Astrocyte of the cerebellum (primary cell): ENCODE results near the gene CCL19.

Source experiments
- DNase-seq: peaks from one replicate; pipeline ENCODE4 v3.0.0-alpha.2; 2011; ENCODE audit warnings: low read depth
- H3K4me3 ChIP-seq: 2 replicates; pipeline ENCODE4 v1.5.1; 2011; ENCODE audit warnings: mild to moderate bottlenecking, low read depth, low read length, moderate library complexity
- CTCF ChIP-seq: IDR thresholded peaks from 2 replicates; pipeline ENCODE4 v1.5.1; 2012; ENCODE audit warnings: low read length, low read depth, moderate library complexity, mild to moderate bottlenecking; ENCODE audit errors: missing control alignments
- in situ Hi-C: cut with HindIII; loops from 2 replicates; pipeline ENCODE4 v1.10.0; 2017; ENCODE audit warnings: low sequenced_read_pairs

The CCL19 gene

GRCh38 chr9:34651321-34651720 is 39.8 kb downstream of the CCL19 start:
- TF ChIP-seq CTCF, result no peak
- H3K4me3 ChIP-seq, result peak overlapping the region; percentile 35
- in situ Hi-C loops, result no loop called here
- DNase-seq, result peak; percentile 23

GRCh38 chr9:34650816-34651215 is 40.3 kb downstream of the CCL19 start:
- peak; percentile 31 for DNase-seq
- in situ Hi-C loops, result no loop called here
- TF ChIP-seq CTCF, result no peak
- H3K4me3 ChIP-seq, result no peak overlapping the region

DNA sequence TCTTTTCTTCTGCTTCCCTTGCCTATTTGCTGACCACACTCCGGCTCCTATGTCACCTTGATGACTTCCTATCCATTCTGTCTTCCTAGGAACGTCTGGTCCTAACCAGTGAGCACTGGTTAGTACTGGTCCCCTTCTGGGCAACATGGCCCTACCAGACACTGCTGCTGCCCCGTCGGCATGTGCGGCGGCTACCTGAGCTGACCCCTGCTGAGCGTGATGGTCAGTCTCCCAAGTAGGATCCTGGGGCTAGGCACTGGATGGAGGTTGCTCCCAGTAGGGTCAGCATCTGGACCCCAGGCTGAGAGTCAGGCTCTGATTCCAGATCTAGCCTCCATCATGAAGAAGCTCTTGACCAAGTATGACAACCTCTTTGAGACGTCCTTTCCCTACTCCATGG is 42.4 kb downstream of the CCL19 start:
- in situ Hi-C loops, result no loop called here
- TF ChIP-seq CTCF, result no peak
- DNase-seq, result no peak

DNA sequence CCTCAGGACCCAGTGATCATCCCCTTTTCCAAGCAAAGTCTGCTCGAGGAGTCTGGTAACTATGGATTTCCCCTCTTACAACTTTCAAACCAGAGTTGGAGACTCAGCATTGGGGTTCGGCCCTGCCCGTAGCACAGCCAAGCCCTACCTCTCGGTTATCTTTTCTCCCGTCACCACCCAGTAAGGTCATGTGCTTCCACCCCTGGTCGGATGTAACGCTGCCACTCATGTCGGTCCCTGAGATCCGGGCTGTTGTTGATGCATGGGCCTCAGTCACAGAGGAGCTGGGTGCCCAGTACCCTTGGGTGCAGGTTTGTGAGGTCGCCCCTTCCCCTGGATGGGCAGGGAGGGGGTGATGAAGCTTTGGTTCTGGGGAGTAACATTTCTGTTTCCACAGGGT is 43.4 kb downstream of the CCL19 start:
- peak overlapping the region; percentile 54 for H3K4me3 ChIP-seq
- TF ChIP-seq CTCF, result no peak
- in situ Hi-C loops, result no loop called here
- DNase-seq, result no peak

More for the DNA sequence above, 42.4 kb downstream of the CCL19 start:
- no peak overlapping the region for H3K4me3 ChIP-seq

DNA sequence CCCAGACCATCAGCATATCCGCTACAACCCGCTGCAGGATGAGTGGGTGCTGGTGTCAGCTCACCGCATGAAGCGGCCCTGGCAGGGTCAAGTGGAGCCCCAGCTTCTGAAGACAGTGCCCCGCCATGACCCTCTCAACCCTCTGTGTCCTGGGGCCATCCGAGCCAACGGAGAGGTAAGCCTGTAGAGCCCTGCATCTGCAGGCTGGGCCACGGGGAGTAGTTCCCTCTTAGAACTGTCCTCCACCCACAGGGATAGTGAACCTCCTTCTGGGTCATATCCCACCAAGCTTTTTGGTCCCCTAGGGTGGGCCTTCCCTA is 44.0 kb downstream of the CCL19 start:
- no peak for DNase-seq
- H3K4me3 ChIP-seq, result peak overlapping the region; percentile 54
- in situ Hi-C loops, result no loop called here
- TF ChIP-seq CTCF, result no peak

DNA sequence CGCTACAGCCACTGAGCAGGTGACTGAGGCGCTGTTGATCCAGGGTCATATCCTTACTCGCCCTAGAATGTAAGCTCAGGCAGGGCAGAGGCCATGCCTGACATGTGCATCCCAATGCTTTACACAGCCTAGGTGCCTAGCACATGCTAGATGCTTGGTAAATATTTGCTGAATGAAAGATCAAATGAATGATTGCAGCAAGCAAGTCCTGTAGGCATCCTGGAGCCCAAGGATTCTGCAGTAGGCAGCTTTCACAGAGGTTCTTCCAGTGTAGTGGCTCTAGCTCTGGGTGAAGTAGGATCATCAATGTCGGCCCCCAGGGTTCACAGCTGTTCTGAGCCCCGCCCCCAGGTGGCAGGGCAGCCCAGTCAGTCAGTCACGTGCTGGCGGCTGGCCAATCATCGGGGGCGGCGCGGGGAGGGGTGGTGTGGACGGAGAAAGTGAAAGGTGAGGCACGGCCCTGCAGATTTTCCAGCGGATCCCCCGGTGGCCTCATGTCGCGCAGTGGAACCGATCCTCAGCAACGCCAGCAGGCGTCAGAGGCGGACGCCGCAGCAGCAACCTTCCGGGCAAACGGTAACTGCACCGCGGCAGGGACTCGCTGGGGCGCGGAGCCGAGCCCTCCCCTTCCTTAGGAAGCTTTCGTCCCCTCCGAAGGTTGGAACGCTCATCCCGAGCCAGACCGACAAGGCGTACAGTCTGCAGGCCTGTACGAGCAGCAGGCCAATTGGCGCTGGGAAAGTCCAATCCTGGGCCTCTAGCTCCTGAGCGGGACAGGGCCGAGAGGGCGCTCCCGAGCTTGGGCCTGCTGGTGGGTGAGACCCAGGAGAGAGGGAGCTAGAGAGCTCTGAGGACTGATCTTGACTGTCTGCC is 44.6 kb downstream of the CCL19 start, which contains the start of gene GALT:
GALT (plus strand) TSS at position 465 of the 873 bp plus-strand sequence; CDS start at position 495, 30 bp downstream.
- in situ Hi-C loops, result no loop called here

More for the DNA sequence above, 44.6 kb downstream of the CCL19 start, which contains the start of gene GALT:
- peak within 1 kb of the TSS; percentile 54 for H3K4me3 ChIP-seq
- peak; percentile 23 for DNase-seq
- TF ChIP-seq CTCF, result peak; percentile 67
